GM23248 (cell line): Measurements from ENCODE around the gene CLMP. TPM values are rescaled to one million over a fixed set of nuclear protein-coding genes. Genes with fewer than 3 reads are reported as not detected.

Source experiments
- DNase-seq: peaks from one replicate; pipeline ENCODE4 v3.0.0-alpha.2; 2015
- H2AFZ ChIP-seq: fragments of 200-600 bp; sonication (generic); 2 replicates; pipeline ENCODE4 v1.6.1; 2016; ENCODE audit warnings: antibody characterized with exemption
- H3F3A ChIP-seq: fragments of 200-600 bp; sonication (generic); 2 replicates; pipeline ENCODE4 v1.6.1; 2016; ENCODE audit warnings: mild to moderate bottlenecking, antibody characterized with exemption, mixed run types; ENCODE audit not compliant: insufficient read depth
- H3K27ac ChIP-seq: fragments of 200-600 bp; sonication (generic); 2 replicates; pipeline ENCODE4 v1.5.1; 2016; ENCODE audit warnings: mild to moderate bottlenecking
- H3K27me3 ChIP-seq: fragments of 200-600 bp; sonication (generic); replicated peaks from 2 replicates; pipeline ENCODE4 v1.6.1; 2016; ENCODE audit warnings: mild to moderate bottlenecking; ENCODE audit not compliant: insufficient read depth
- H3K36me3 ChIP-seq: fragments of 200-600 bp; sonication (generic); 2 replicates; pipeline ENCODE4 v1.6.1; 2016; ENCODE audit warnings: low read depth, mild to moderate bottlenecking
- H3K4me1 ChIP-seq: fragments of 200-600 bp; sonication (generic); 2 replicates; pipeline ENCODE4 v1.6.1; 2016; ENCODE audit warnings: mild to moderate bottlenecking; ENCODE audit not compliant: insufficient read depth
- H3K4me2 ChIP-seq: fragments of 200-600 bp; sonication (generic); one replicate; pipeline ENCODE4 v1.6.1; 2016; ENCODE audit warnings: mild to moderate bottlenecking; ENCODE audit not compliant: unreplicated experiment
- H3K4me3 ChIP-seq: fragments of 200-600 bp; sonication (generic); 2 replicates; pipeline ENCODE4 v1.5.1; 2016; ENCODE audit warnings: mild to moderate bottlenecking
- H3K79me2 ChIP-seq: fragments of 200-600 bp; sonication (generic); 2 replicates; pipeline ENCODE4 v1.6.1; 2016; ENCODE audit warnings: mild to moderate bottlenecking; ENCODE audit not compliant: insufficient read depth
- H3K9ac ChIP-seq: fragments of 200-600 bp; sonication (generic); 2 replicates; pipeline ENCODE4 v1.6.1; 2016; ENCODE audit warnings: mild to moderate bottlenecking
- H3K9me2 ChIP-seq: fragments of 200-600 bp; sonication (generic); 2 replicates; pipeline ENCODE4 v1.6.1; 2016; ENCODE audit warnings: mixed run types, mild to moderate bottlenecking, moderate library complexity; ENCODE audit not compliant: insufficient read depth
- H3K9me3 ChIP-seq: fragments of 200-600 bp; sonication (generic); one replicate; pipeline ENCODE4 v1.6.1; 2017; ENCODE audit warnings: low read depth
- H4K20me1 ChIP-seq: fragments of 200-600 bp; sonication (generic); 2 replicates; pipeline ENCODE4 v1.6.0; 2016; ENCODE audit not compliant: insufficient read depth
- EZH2 ChIP-seq: fragments of 200-600 bp; sonication (generic); IDR thresholded peaks from 2 replicates; pipeline ENCODE4 v1.6.1; 2018; ENCODE audit warnings: antibody characterized with exemption, mild to moderate bottlenecking; ENCODE audit not compliant: insufficient read depth, poor library complexity, severe bottlenecking
- EZH2phosphoT487 ChIP-seq: fragments of 200-600 bp; sonication (generic); IDR thresholded peaks from 2 replicates; pipeline ENCODE4 v1.6.1; 2018; ENCODE audit warnings: antibody characterized with exemption, moderate library complexity, mild to moderate bottlenecking, low read depth; ENCODE audit not compliant: insufficient read depth
- WGBS, 2 experiments: methylation state at CpG; one replicate each; pipeline ENCODE4 v1.1.6; 2015 to 2017; ENCODE audit warnings: low lambda C conversion rate in 2 of 2, low coverage in 1 of 2; ENCODE audit errors: missing lambda C conversion rate in 2 of 2; 5-methylcytosine and 5-hydroxymethylcytosine counted together
- in situ Hi-C: fragments of 300-500 bp; cut with MboI; formaldehyde crosslinking; loops from 2 replicates; pipeline ENCODE4 v1.15.0; 2020
- polyA plus RNA-seq: library from polyadenylated mRNA; unstranded; fragments of >200 nt; fragmentation: Nextera tagmentation; extraction: Ambion mirVana; gene quantifications from 2 replicates; pipeline ENCODE4 v1.2.1, GENCODE V29; 2016
- total RNA-seq: library from RNA; depleted of rRNA; stranded (reverse); fragments of >200 nt; shearing (Covaris generic); gene quantifications from 2 replicates; pipeline ENCODE4 v1.2.3, GENCODE V29; 2014

CLMP gene
- total and polyA plus RNA-seq, 2 experiments from 2014 or later, result 166 to 215 TPM

DNA sequence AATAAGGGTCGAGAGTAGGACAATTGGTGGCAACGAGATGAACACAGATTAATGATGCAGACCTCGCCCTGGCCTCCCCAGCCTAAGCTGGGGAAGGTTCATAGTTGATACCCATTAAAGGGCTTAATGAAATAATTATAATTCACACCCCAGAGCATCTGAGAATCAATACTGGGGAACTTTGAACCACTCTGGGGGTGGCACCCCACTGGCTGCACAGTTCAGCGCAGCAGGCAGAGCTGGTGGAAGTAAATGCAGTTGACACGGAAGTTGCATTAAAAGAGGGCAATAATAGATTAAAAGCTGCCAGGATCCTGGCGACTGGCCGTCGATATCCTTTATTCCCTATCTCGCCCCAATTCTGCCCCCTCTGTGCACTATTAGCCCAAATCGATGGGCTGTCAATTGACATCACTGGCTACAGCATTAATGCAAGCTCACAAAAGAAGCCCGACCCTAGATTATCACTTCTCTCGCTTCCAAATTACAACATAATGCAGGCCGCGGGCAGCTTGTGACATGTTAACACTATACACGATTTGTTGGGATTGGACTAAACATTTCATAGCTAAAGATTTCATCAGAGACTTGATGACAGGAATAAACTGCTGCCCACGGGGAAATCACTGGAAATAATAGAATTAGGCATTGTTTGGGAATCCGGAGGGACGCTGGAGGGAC, 147.6 kb downstream of the CLMP start:
- peaks cover 8% of the 10 kb centered on the region; the same call in 1 of the 2 replicates for H3F3A ChIP-seq
- no peak overlapping the region for H2AFZ ChIP-seq
- H3K9me2 ChIP-seq, result no peaks in the 10 kb centered on the region
- in situ Hi-C loops, result no loop called here
- TF ChIP-seq EZH2phosphoT487, result no peak
- no peak for TF ChIP-seq EZH2
- no peak for DNase-seq
- no peaks in the 10 kb centered on the region for H3K36me3 ChIP-seq
- H3K4me2 ChIP-seq, result no peak overlapping the region
- H3K27me3 ChIP-seq, result no peaks in the 10 kb centered on the region
- H3K9me3 ChIP-seq, result no peaks in the 10 kb centered on the region
- no peaks in the 10 kb centered on the region for H3K79me2 ChIP-seq
- no peaks in the 10 kb centered on the region for H4K20me1 ChIP-seq
- no peaks in the 10 kb centered on the region for H3K4me1 ChIP-seq
- H3K4me3 ChIP-seq, result no peak overlapping the region
- 86 to 87% methylated on average over 18 of the region's 18 CpGs for WGBS, 2 experiments
- no peak overlapping the region for H3K27ac ChIP-seq
- no peak overlapping the region for H3K9ac ChIP-seq

DNA sequence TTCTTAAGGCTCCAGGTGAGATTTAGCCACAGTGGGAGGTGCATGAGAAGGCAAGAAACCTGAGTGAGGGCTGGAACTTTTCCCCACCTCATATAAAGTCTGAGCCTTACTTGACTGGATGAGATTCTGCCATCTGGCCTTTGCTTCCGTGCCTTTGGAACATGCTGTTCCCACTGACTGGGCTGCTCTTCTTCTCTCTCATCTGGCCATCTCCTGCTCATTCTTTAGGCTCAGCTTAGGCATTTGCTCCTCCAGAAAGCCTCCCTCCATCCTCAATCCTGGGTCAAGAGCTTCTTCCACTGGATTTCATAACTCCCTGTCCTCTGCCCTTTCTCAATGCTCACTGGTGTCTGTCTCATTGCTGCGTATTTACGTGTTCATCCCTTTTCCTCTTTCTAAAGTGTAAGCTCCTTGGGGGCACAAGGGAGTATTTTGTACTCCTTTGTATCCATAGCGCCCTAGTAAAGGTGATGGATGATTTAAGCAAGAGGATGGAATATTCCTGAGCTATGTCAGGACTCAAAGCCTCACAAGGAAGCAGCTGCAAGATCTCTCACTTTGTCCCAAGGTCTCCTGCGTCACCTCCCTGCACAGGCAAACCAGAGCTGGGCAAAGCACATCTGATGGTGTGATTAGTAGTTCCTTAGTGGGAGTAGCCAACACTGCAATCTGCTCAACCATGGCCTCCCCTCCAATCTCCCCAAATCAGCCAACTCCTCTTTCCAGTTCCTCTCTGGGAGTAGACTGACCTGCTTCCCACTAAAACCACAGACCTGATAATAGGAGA, 148.4 kb downstream of the CLMP start:
- Histone ChIP-seq H3K79me2 (no peaks in the 10 kb centered on the region), H3K9me2 (no peaks in the 10 kb centered on the region), H3F3A (0 out of 2 replicates have a peak, but pooled peaks cover under 1% of the 10 kb centered on the region), H3K27ac (no peak overlapping the region), H4K20me1 (no peaks in the 10 kb centered on the region), H3K36me3 (no peaks in the 10 kb centered on the region), H3K9ac (no peak overlapping the region), H3K4me2 (no peak overlapping the region), H2AFZ (no peak overlapping the region), H3K9me3 (no peaks in the 10 kb centered on the region), H3K4me1 (no peaks in the 10 kb centered on the region), H3K27me3 (no peaks in the 10 kb centered on the region), H3K4me3 (no peak overlapping the region)
- in situ Hi-C loops, result no loop called here
- TF ChIP-seq EZH2 (no peak), EZH2phosphoT487 (no peak)
- no peak for DNase-seq
- WGBS, 2 experiments, result 56 to 57% methylated on average over 5 of the region's 5 CpGs

DNA sequence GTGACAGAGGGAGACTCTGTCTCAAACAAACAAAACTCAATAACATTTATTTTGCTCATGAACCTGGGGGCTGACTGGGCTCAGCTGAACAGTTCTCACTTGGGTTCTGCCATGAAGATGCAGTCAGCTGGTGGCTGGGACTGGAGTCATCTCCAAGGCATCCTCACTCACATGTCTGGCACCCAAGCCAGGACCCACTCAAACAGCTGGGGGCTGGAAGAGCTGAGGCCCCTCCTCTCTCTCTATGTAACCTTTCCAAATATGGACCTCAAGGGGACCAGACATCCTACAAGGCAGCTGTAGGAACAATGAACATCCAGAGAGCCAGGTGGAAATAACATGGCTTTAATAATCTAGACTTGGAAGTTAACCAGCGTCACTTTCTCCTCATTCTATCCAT, 149.9 kb downstream of the CLMP start:
- Histone ChIP-seq H3F3A (no peaks in the 10 kb centered on the region), H3K9me3 (no peaks in the 10 kb centered on the region), H3K9ac (no peak overlapping the region), H3K4me3 (no peak overlapping the region), H3K4me2 (no peak overlapping the region), H2AFZ (no peak overlapping the region), H3K27me3 (no peaks in the 10 kb centered on the region), H3K9me2 (no peaks in the 10 kb centered on the region), H3K36me3 (no peaks in the 10 kb centered on the region), H4K20me1 (no peaks in the 10 kb centered on the region), H3K79me2 (no peaks in the 10 kb centered on the region), H3K27ac (no peak overlapping the region), H3K4me1 (no peaks in the 10 kb centered on the region)
- in situ Hi-C loops, result no loop called here
- DNase-seq, result no peak
- WGBS, 2 experiments, result 100% methylated on average over 1 of the region's 1 CpG
- TF ChIP-seq EZH2 (no peak), EZH2phosphoT487 (no peak)

DNA sequence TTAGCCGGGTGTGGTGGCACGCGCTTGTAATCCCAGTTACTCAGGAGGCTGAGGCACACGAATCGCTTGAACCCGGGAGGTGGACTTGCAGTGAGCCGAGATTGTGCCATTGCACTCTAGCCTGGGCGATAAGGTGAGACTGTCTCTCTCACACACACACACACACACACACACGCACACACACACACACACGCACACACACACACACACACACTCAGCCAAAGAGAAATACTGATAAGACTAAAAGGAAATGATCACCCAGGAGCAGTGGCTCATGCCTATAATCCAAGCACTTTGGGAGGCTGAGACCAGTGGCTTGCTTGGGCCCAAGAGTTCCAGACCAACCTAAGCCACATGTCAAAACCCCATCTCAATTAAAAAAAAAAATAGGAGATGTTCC, 153.9 kb downstream of the CLMP start:
- Histone ChIP-seq H3K27ac (no peak overlapping the region), H3K36me3 (no peaks in the 10 kb centered on the region), H3K9me3 (no peaks in the 10 kb centered on the region), H3K79me2 (no peaks in the 10 kb centered on the region), H3K27me3 (no peaks in the 10 kb centered on the region), H4K20me1 (no peaks in the 10 kb centered on the region), H3K4me2 (no peak overlapping the region), H3K4me1 (no peaks in the 10 kb centered on the region), H3K9ac (no peak overlapping the region), H3K4me3 (no peak overlapping the region), H3K9me2 (no peaks in the 10 kb centered on the region), H2AFZ (no peak overlapping the region), H3F3A (no peaks in the 10 kb centered on the region)
- in situ Hi-C loops, result no loop called here
- WGBS, 2 experiments, result 96% methylated on average over 9 to 10 of the region's 10 CpGs
- TF ChIP-seq EZH2 (no peak), EZH2phosphoT487 (no peak)
- no peak for DNase-seq
